IPS-20b (cell line): Measurements from ENCODE around the gene ANGPTL4.
A peak's percentile ranks its signal among the peaks of the same experiment; 100 is the strongest.

ENCODE experiments used
- H3K27ac ChIP-seq: one replicate; pipeline ENCODE4 v1.5.1; 2013; ENCODE audit warnings: low read length
- H3K27me3 ChIP-seq: 2 replicates; pipeline ENCODE4 v1.6.1; 2013; ENCODE audit warnings: mild to moderate bottlenecking, low read length, inconsistent platforms; ENCODE audit not compliant: insufficient read depth
- H3K36me3 ChIP-seq: 2 replicates; pipeline ENCODE4 v1.6.1; 2013; ENCODE audit warnings: low read depth, mild to moderate bottlenecking, inconsistent platforms, low read length, moderate library complexity; ENCODE audit not compliant: insufficient read depth
- H3K4me1 ChIP-seq: 2 replicates; pipeline ENCODE4 v1.6.1; 2013; ENCODE audit warnings: mild to moderate bottlenecking, control low read depth, inconsistent platforms, low read length, moderate library complexity; ENCODE audit not compliant: insufficient read depth
- H3K4me3 ChIP-seq: 2 replicates; pipeline ENCODE4 v1.5.1; 2013; ENCODE audit warnings: mild to moderate bottlenecking, low read length, inconsistent platforms
- H3K9ac ChIP-seq: 2 replicates; pipeline ENCODE4 v1.6.1; 2013; ENCODE audit warnings: low read depth, mild to moderate bottlenecking, inconsistent platforms, low read length, moderate library complexity
- H3K9me3 ChIP-seq: 2 replicates; pipeline ENCODE4 v1.6.1; 2013; ENCODE audit warnings: mild to moderate bottlenecking, low read depth, low read length, inconsistent platforms; ENCODE audit not compliant: insufficient read depth

ANGPTL4 gene

DNA sequence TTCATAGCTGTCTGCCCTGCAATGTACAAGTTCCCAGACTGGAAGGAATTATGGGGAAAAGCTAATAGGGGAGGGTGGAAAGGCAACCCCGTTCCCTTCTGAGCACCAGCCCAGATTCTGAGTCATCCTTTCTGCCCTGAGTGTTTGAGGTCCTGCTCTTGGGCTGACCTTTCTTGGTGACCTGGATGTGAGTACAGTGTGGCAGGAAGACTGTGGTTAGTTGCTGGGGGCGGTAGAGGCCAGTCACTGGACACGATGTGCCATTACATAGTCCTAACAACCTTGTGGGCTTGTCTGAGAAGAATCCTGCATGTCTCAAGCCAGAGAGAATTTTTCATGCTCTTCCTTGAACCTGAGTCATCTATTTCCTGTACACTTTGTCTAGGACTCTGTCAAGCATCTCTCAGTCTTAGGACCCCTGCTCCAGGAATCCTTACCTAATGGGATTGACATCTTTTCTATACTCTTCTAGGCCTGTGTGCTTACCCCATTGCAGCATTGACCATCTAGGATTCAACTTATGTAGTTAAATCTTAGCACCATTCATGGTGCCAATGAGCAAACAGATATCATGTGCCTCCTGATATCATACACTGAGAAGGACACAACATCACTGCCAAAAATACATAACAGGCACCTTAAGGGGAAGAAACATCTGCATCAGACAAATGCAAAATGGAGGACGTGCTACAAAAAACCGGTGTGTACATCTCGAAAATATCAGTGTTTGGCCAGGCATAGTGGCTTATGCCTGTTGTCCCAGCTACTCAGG, 8.1 kb upstream of the ANGPTL4 start:
- no peaks in the 10 kb centered on the region for H3K27me3 ChIP-seq
- no peak overlapping the region for H3K27ac ChIP-seq
- H3K36me3 ChIP-seq, result no peaks in the 10 kb centered on the region
- no peak overlapping the region for H3K4me3 ChIP-seq
- H3K4me1 ChIP-seq, result peaks cover 8% of the 10 kb centered on the region; the same call in 1 of the 2 replicates
- H3K9ac ChIP-seq, result no peak overlapping the region
- H3K9me3 ChIP-seq, result no peaks in the 10 kb centered on the region

- Histone ChIP-seq H3K36me3 (no peaks in the 10 kb centered on the region), H3K4me1 (peaks cover 6% of the 10 kb centered on the region; the same call in 1 of the 2 replicates), H3K27me3 (peaks cover 5% of the 10 kb centered on the region; the same call in 1 of the 2 replicates), H3K9ac (no peak overlapping the region), H3K4me3 (no peak overlapping the region), H3K9me3 (no peaks in the 10 kb centered on the region), H3K27ac (no peak overlapping the region)
These were observed 6.9 kb upstream of the ANGPTL4 start for GRCh38 chr19:8357007-8357521.

DNA sequence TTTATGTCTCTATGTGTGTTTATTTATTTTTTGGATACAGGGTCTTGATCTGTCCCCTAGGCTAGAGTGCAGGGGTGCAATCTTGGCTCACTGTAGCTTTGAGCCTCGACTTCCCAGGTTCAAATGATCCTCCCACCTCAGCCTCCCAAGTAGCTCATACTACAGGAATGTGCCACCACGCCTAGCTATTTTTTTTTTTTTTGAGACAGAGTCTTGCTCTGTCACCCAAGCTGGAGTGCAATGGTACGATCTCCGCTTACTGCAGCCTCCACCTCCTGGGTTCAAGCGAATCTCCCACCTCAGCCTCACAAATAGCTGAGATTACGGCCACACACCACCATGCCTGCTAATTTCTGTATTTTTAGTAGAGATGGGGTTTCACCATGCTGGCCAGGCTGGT, 5.0 kb upstream of the ANGPTL4 start:
- Histone ChIP-seq H3K4me1 (no peaks in the 10 kb centered on the region), H3K4me3 (no peak overlapping the region), H3K27ac (no peak overlapping the region), H3K27me3 (peaks cover 22% of the 10 kb centered on the region), H3K9ac (no peak overlapping the region), H3K36me3 (no peaks in the 10 kb centered on the region), H3K9me3 (no peaks in the 10 kb centered on the region)

- Histone ChIP-seq H3K36me3 (no peaks in the 10 kb centered on the region), H3K4me1 (no peaks in the 10 kb centered on the region), H3K27me3 (peaks cover 34% of the 10 kb centered on the region), H3K27ac (no peak overlapping the region), H3K9ac (no peak overlapping the region), H3K9me3 (no peaks in the 10 kb centered on the region), H3K4me3 (no peak overlapping the region)
These were observed 3.8 kb upstream of the ANGPTL4 start for GRCh38 chr19:8360196-8360595.

- peaks cover 4% of the 10 kb centered on the region; the same call in 1 of the 2 replicates for H3K4me1 ChIP-seq
These were observed 1.8 kb upstream of the ANGPTL4 start for GRCh38 chr19:8361921-8362793.

GRCh38 chr19:8366121-8366581, 2.2 kb downstream of the ANGPTL4 start:
- Histone ChIP-seq H3K9me3 (no peaks in the 10 kb centered on the region), H3K4me3 (no peak overlapping the region), H3K4me1 (peaks cover 6% of the 10 kb centered on the region; the same call in 1 of the 2 replicates), H3K27me3 (peaks cover 54% of the 10 kb centered on the region), H3K36me3 (no peaks in the 10 kb centered on the region), H3K9ac (no peak overlapping the region), H3K27ac (no peak overlapping the region)

More at GRCh38 chr19:8361921-8362793, 1.8 kb upstream of the ANGPTL4 start:
- Histone ChIP-seq H3K27ac (no peak overlapping the region), H3K27me3 (peaks cover 53% of the 10 kb centered on the region), H3K9me3 (no peaks in the 10 kb centered on the region), H3K9ac (no peak overlapping the region), H3K4me3 (no peak overlapping the region), H3K36me3 (no peaks in the 10 kb centered on the region)

DNA sequence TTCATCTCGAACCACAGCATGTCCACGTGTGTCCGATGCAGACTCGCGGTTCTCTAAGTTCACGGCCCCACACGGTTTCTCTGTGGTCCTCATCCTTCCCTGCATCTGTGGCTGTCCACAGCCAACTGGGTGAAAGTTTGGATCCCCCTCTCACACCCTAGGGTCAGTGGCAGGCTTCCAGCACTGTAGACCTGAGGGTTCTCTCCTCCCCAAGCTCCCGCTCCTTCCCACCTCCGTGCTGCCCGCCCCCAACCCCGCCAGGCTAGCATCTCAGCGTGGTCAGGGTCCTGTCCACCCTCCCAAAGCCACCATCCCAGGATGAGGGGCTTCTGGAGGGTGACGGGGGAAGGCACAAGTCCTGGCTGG, 3.0 kb downstream of the ANGPTL4 start:
- peak overlapping the region; percentile 54 for H3K27ac ChIP-seq
- no peak overlapping the region for H3K9ac ChIP-seq
- no peaks in the 10 kb centered on the region for H3K9me3 ChIP-seq
- H3K27me3 ChIP-seq, result peaks cover 51% of the 10 kb centered on the region
- H3K4me1 ChIP-seq, result peaks cover 6% of the 10 kb centered on the region; the same call in 1 of the 2 replicates
- H3K36me3 ChIP-seq, result no peaks in the 10 kb centered on the region
- H3K4me3 ChIP-seq, result peak overlapping the region; percentile 56

- Histone ChIP-seq H3K27me3 (peaks cover 46% of the 10 kb centered on the region), H3K4me3 (peak overlapping the region; percentile 56), H3K36me3 (no peaks in the 10 kb centered on the region), H3K9me3 (no peaks in the 10 kb centered on the region), H3K27ac (peak overlapping the region; percentile 54), H3K4me1 (peaks cover 6% of the 10 kb centered on the region; the same call in 1 of the 2 replicates), H3K9ac (no peak overlapping the region)
These were observed 3.5 kb downstream of the ANGPTL4 start for GRCh38 chr19:8367327-8368001.

GRCh38 chr19:8370176-8371010, 6.4 kb downstream of the ANGPTL4 start:
- peaks cover 18% of the 10 kb centered on the region; the same call in 1 of the 2 replicates for H3K27me3 ChIP-seq
- H3K27ac ChIP-seq, result no peak overlapping the region
- H3K9me3 ChIP-seq, result no peaks in the 10 kb centered on the region
- peaks cover 6% of the 10 kb centered on the region; the same call in 1 of the 2 replicates for H3K4me1 ChIP-seq
- no peak overlapping the region for H3K9ac ChIP-seq
- no peaks in the 10 kb centered on the region for H3K36me3 ChIP-seq
- no peak overlapping the region for H3K4me3 ChIP-seq

DNA sequence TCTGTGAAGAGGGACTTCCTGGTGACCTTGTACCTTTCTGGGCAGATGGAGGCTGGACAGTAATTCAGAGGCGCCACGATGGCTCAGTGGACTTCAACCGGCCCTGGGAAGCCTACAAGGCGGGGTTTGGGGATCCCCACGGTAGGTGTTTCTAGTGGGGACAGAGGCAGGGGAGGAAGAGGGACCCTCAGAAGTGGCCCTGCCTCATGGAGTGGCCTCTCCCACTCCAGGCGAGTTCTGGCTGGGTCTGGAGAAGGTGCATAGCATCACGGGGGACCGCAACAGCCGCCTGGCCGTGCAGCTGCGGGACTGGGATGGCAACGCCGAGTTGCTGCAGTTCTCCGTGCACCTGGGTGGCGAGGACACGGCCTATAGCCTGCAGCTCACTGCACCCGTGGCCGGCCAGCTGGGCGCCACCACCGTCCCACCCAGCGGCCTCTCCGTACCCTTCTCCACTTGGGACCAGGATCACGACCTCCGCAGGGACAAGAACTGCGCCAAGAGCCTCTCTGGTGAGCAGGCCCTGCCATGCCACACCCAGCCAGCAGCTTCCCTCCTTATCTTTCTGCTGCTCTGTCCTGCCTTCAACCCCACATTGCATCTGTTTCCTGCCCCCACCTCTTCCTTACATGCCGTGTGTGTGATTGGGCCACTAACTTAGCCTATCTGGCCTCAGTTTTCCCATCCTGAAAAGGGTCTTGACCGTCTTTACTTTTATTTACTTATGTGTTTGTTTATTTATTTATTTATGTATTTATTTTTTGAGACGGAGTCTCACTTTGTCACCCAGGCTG, 7.3 kb downstream of the ANGPTL4 start:
- no peak overlapping the region for H3K27ac ChIP-seq
- H3K9me3 ChIP-seq, result no peaks in the 10 kb centered on the region
- peaks cover 10% of the 10 kb centered on the region; the same call in 1 of the 2 replicates for H3K27me3 ChIP-seq
- no peak overlapping the region for H3K4me3 ChIP-seq
- H3K4me1 ChIP-seq, result peaks cover 6% of the 10 kb centered on the region; the same call in 1 of the 2 replicates
- no peak overlapping the region for H3K9ac ChIP-seq
- no peaks in the 10 kb centered on the region for H3K36me3 ChIP-seq
